K562 (cell line): ENCODE results near the gene GNAZ. TPM values are rescaled to one million over a fixed set of nuclear protein-coding genes. Genes with fewer than 3 reads are reported as not detected.
A peak's percentile ranks its signal among the peaks of the same experiment; 100 is the strongest.

Source experiments
- ATF1 ChIP-seq, 2 experiments: fragments of 450-650 bp in 1 of 2; IDR thresholded peaks; 2 replicates each; pipeline ENCODE4 v1.6.1; 2016; ENCODE audit warnings: missing compliant biosample characterization in 1 of 2, missing genetic modification characterization in 1 of 2
- GABPA ChIP-seq: fragments of 200-800 bp; sonication (Bioruptor generic); conservative IDR thresholded peaks from 2 replicates; pipeline ENCODE4 v1.6.1; 2016; ENCODE audit warnings: low read depth, missing genetic modification characterization, missing compliant biosample characterization
- JUND ChIP-seq, 2 experiments: IDR thresholded peaks; 2 replicates in 1 of 2; 3 replicates in 1 of 2; pipeline ENCODE4 v1.6.1; 2011; ENCODE audit warnings: borderline replicate concordance in 2 of 2, low read depth in 2 of 2, low read length in 2 of 2, improper control_type of control experiment in 1 of 2, missing biosample characterization in 1 of 2, missing genetic modification characterization in 1 of 2, missing genetic modification reagents in 1 of 2
- MAFK ChIP-seq: IDR thresholded peaks from 2 replicates; pipeline ENCODE4 v1.6.1; 2011; ENCODE audit warnings: low read length, improper control_type of control experiment
- MYNN ChIP-seq, 2 experiments: sonication (generic); formaldehyde crosslinking in 1 of 2; IDR thresholded peaks; 2 replicates each; pipeline versions ENCODE4 v1.5.0 to v1.6.1; 2016 to 2020; ENCODE audit warnings: antibody characterized with exemption in 1 of 2, missing genetic modification reagents in 1 of 2
- PHF21A ChIP-seq: fragments of 450-650 bp; IDR thresholded peaks from 2 replicates; pipeline ENCODE4 v1.6.1; 2017; ENCODE audit warnings: low read depth, borderline replicate concordance
- SLC30A9 ChIP-seq: fragments of 250-450 bp; sonication (Bioruptor Pico); IDR thresholded peaks from 2 replicates; pipeline ENCODE4 v1.8.0; 2022; ENCODE audit warnings: mild to moderate bottlenecking, moderate library complexity
- ZNF134 ChIP-seq: fragments of 250-450 bp; sonication (Bioruptor Pico); conservative IDR thresholded peaks from 2 replicates; pipeline ENCODE4 v1.4.0; 2020
- ZNF143 ChIP-seq: sonication (generic); formaldehyde crosslinking; IDR thresholded peaks from 2 replicates; pipeline ENCODE4 v1.9.0; 2022; ENCODE audit warnings: mild to moderate bottlenecking, missing genetic modification reagents
- ZNF224 ChIP-seq: sonication (generic); formaldehyde crosslinking; IDR thresholded peaks from 2 replicates; pipeline ENCODE4 v1.8.0; 2022; ENCODE audit warnings: mild to moderate bottlenecking, missing genetic modification reagents
- polyA plus RNA-seq, 8 experiments: library from polyadenylated mRNA; depleted of rRNA in 4 of 8; stranded (reverse) in 5 of 8; unstranded in 3 of 8; fragments of >200 nt; fragmentation: Nextera tagmentation in 2 of 8; fragmentation: Illumina TruSeq in 1 of 8; extraction: Ambion mirVana in 2 of 8; extraction: Trizol in 1 of 8; gene quantifications; 2 replicates each; pipeline versions ENCODE4 v1.2.1 to v1.2.3, GENCODE V29; 2011 to 2014; ENCODE audit warnings: inconsistent platforms in 1 of 8, missing spikeins in 1 of 8
- total RNA-seq, 7 experiments: library from RNA; depleted of rRNA in 6 of 7; stranded (reverse); fragments of >200 nt in 6 of 7; fragmentation: Illumina TruSeq in 2 of 7; extraction: Trizol in 2 of 7; gene quantifications; 2 replicates each; pipeline versions ENCODE4 v1.2.1 to v1.2.3, GENCODE V29; 2011 to 2021; ENCODE audit warnings: low replicate concordance in 1 of 7
- TF ChIP-seq, protein P1 (sequence below): sonication (generic); formaldehyde crosslinking; IDR thresholded peaks from 2 replicates; pipeline ENCODE4 v1.8.1; 2023; ENCODE audit warnings: mild to moderate bottlenecking, missing genetic modification reagents
- TF ChIP-seq, protein P2 (sequence below), 2 experiments: fragments of 450-650 bp in 1 of 2; sonication (generic) in 1 of 2; formaldehyde crosslinking in 1 of 2; IDR thresholded peaks; 2 replicates each; pipeline versions ENCODE4 v1.7.1 to v1.9.0; 2016 to 2022; ENCODE audit warnings: inconsistent platforms in 1 of 2, mild to moderate bottlenecking in 1 of 2, missing genetic modification reagents in 1 of 2

GNAZ gene
- total and polyA plus RNA-seq, 9 of the 15 experiments (the other 6 are each of a cell fraction or from before 2014, with no cell fraction given): 0.04 to 0.22 (median 0.13) TPM; not detected in 3

- TF ChIP-seq, protein P1, sequence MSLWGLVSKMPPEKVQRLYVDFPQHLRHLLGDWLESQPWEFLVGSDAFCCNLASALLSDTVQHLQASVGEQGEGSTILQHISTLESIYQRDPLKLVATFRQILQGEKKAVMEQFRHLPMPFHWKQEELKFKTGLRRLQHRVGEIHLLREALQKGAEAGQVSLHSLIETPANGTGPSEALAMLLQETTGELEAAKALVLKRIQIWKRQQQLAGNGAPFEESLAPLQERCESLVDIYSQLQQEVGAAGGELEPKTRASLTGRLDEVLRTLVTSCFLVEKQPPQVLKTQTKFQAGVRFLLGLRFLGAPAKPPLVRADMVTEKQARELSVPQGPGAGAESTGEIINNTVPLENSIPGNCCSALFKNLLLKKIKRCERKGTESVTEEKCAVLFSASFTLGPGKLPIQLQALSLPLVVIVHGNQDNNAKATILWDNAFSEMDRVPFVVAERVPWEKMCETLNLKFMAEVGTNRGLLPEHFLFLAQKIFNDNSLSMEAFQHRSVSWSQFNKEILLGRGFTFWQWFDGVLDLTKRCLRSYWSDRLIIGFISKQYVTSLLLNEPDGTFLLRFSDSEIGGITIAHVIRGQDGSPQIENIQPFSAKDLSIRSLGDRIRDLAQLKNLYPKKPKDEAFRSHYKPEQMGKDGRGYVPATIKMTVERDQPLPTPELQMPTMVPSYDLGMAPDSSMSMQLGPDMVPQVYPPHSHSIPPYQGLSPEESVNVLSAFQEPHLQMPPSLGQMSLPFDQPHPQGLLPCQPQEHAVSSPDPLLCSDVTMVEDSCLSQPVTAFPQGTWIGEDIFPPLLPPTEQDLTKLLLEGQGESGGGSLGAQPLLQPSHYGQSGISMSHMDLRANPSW (CRISPR knock-in tag): 0 out of 2 replicates have a peak, but pooled peaks have one; percentile 32
- TF ChIP-seq GABPA (tag) (peak; percentile 52; the same call in 1 of the 2 replicates), ZNF134 (CRISPR knock-in tag) (no peak), ZNF143 (CRISPR knock-in tag) (0 out of 2 replicates have a peak, but pooled peaks have one; percentile 34), MAFK (peak; percentile 12; the same call in 1 of the 2 replicates), SLC30A9 (CRISPR knock-in tag) (no peak), ZNF224 (CRISPR knock-in tag) (no peak), JUND (IDR thresholded peaks at IDR 0.05; ENCODE audit: borderline replicate concordance, low read depth, low read length) (peak; percentile 59; the same call in 1 of the 2 replicates), JUND (tag; IDR thresholded peaks at IDR 0.05; ENCODE audit: borderline replicate concordance, low read depth, low read length) (no peak), ATF1 (CRISPR knock-in tag; IDR thresholded peaks at IDR 0.05) (peak; percentile 38; the same call in 1 of the 2 replicates), ATF1 (tag; IDR thresholded peaks at IDR 0.05) (no peak), MYNN (IDR thresholded peaks at IDR 0.05) (no peak), MYNN (CRISPR knock-in tag; IDR thresholded peaks at IDR 0.05) (peak; percentile 44; the same call in 1 of the 2 replicates), PHF21A (0 out of 2 replicates have a peak, but pooled peaks have one; percentile 8)
- TF ChIP-seq, protein P2, sequence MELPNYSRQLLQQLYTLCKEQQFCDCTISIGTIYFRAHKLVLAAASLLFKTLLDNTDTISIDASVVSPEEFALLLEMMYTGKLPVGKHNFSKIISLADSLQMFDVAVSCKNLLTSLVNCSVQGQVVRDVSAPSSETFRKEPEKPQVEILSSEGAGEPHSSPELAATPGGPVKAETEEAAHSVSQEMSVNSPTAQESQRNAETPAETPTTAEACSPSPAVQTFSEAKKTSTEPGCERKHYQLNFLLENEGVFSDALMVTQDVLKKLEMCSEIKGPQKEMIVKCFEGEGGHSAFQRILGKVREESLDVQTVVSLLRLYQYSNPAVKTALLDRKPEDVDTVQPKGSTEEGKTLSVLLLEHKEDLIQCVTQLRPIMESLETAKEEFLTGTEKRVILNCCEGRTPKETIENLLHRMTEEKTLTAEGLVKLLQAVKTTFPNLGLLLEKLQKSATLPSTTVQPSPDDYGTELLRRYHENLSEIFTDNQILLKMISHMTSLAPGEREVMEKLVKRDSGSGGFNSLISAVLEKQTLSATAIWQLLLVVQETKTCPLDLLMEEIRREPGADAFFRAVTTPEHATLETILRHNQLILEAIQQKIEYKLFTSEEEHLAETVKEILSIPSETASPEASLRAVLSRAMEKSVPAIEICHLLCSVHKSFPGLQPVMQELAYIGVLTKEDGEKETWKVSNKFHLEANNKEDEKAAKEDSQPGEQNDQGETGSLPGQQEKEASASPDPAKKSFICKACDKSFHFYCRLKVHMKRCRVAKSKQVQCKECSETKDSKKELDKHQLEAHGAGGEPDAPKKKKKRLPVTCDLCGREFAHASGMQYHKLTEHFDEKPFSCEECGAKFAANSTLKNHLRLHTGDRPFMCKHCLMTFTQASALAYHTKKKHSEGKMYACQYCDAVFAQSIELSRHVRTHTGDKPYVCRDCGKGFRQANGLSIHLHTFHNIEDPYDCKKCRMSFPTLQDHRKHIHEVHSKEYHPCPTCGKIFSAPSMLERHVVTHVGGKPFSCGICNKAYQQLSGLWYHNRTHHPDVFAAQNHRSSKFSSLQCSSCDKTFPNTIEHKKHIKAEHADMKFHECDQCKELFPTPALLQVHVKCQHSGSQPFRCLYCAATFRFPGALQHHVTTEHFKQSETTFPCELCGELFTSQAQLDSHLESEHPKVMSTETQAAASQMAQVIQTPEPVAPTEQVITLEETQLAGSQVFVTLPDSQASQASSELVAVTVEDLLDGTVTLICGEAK (IDR thresholded peaks at IDR 0.05): no peak
- TF ChIP-seq, protein P2 (CRISPR knock-in tag; IDR thresholded peaks at IDR 0.05): peak; percentile 41; the same call in 1 of the 2 replicates
These were observed 33.5 kb upstream of the GNAZ start (continued) for GRCh38 chr22:23036684-23037428.
